OCI-LY1 (cell line): ENCODE results near the gene HERC6.

Experiments used
- H2AFZ ChIP-seq: fragments of 200-600 bp; sonication (generic), shearing (Covaris generic); 2 replicates; pipeline ENCODE4 v1.6.0; 2014; ENCODE audit warnings: antibody characterized with exemption, mild to moderate bottlenecking, low read length
- H3F3A ChIP-seq: fragments of 200-600 bp; sonication (generic), shearing (Covaris generic); 2 replicates; pipeline ENCODE4 v1.6.0; 2014; ENCODE audit warnings: mild to moderate bottlenecking, antibody characterized with exemption, low read length, moderate library complexity; ENCODE audit not compliant: insufficient read depth
- H3K27ac ChIP-seq: fragments of 200-600 bp; sonication (generic); 2 replicates; pipeline ENCODE4 v1.5.1; 2014; ENCODE audit warnings: low read length, mixed run types, mild to moderate bottlenecking, low read depth; ENCODE audit not compliant: poor library complexity, severe bottlenecking
- H3K27me3 ChIP-seq: fragments of 200-600 bp; sonication (generic); 2 replicates; pipeline ENCODE4 v1.6.0; 2014; ENCODE audit warnings: antibody characterized with exemption, mild to moderate bottlenecking, low read length, moderate library complexity; ENCODE audit not compliant: insufficient read depth
- H3K36me3 ChIP-seq: fragments of 200-600 bp; sonication (generic); 2 replicates; pipeline ENCODE4 v1.6.1; 2014; ENCODE audit warnings: mild to moderate bottlenecking, antibody characterized with exemption, low read length, moderate library complexity, mixed read lengths; ENCODE audit not compliant: insufficient read depth
- H3K4me1 ChIP-seq: fragments of 200-600 bp; sonication (generic); 2 replicates; pipeline ENCODE4 v1.5.1; 2014; ENCODE audit warnings: mild to moderate bottlenecking, low read length, moderate library complexity; ENCODE audit not compliant: insufficient read depth, severe bottlenecking
- H3K4me2 ChIP-seq: fragments of 200-600 bp; sonication (generic), shearing (Covaris generic); 2 replicates; pipeline ENCODE4 v1.6.1; 2014; ENCODE audit warnings: low read length
- H3K4me3 ChIP-seq: fragments of 200-600 bp; sonication (generic); 2 replicates; pipeline ENCODE4 v1.5.1; 2014; ENCODE audit warnings: low read length, low read depth, mild to moderate bottlenecking, mixed read lengths; ENCODE audit not compliant: poor library complexity, severe bottlenecking
- H3K79me2 ChIP-seq: fragments of 200-600 bp; shearing (Covaris generic); 2 replicates; pipeline ENCODE4 v1.6.1; 2016; ENCODE audit warnings: mixed run types, low read length, mixed read lengths; ENCODE audit not compliant: insufficient read depth
- H3K9ac ChIP-seq: fragments of 200-600 bp; sonication (generic), shearing (Covaris generic); 2 replicates; pipeline ENCODE4 v1.6.1; 2014; ENCODE audit warnings: mild to moderate bottlenecking, low read length, mixed read lengths
- H3K9me2 ChIP-seq: fragments of 200-600 bp; sonication (generic), shearing (Covaris generic); 2 replicates; pipeline ENCODE4 v1.6.1; 2014; ENCODE audit warnings: low read depth, mild to moderate bottlenecking, low read length, mixed read lengths
- H3K9me3 ChIP-seq: fragments of 200-600 bp; shearing (Covaris generic); 2 replicates; pipeline ENCODE4 v1.6.1; 2014; ENCODE audit warnings: low read length, mixed read lengths
- H4K20me1 ChIP-seq: fragments of 200-600 bp; sonication (generic), shearing (Covaris generic); 2 replicates; pipeline ENCODE4 v1.6.0; 2016; ENCODE audit warnings: mild to moderate bottlenecking, low read length; ENCODE audit not compliant: insufficient read depth
- CTCF ChIP-seq: fragments of 200-600 bp; sonication (generic), shearing (Covaris generic); IDR thresholded peaks from 2 replicates; pipeline ENCODE4 v1.5.1; 2017; ENCODE audit warnings: mild to moderate bottlenecking, antibody characterized with exemption, low read length, moderate library complexity, mixed read lengths
- EZH2 ChIP-seq: fragments of 200-600 bp; sonication (generic), shearing (Covaris generic); IDR thresholded peaks from 2 replicates; pipeline ENCODE4 v1.8.0; 2017; ENCODE audit warnings: borderline replicate concordance, mixed run types, mild to moderate bottlenecking, antibody characterized with exemption, low read length, moderate library complexity, mixed read lengths

The HERC6 gene

GRCh38 chr4:88411491-88412096 is 32.9 kb downstream of the HERC6 start:
- Histone ChIP-seq H3K27me3 (no peaks in the 10 kb centered on the region), H4K20me1 (no peaks in the 10 kb centered on the region), H3K4me2 (no peak overlapping the region), H3K79me2 (no peaks in the 10 kb centered on the region), H3F3A (no peaks in the 10 kb centered on the region), H3K9me3 (no peaks in the 10 kb centered on the region), H3K9me2 (no peaks in the 10 kb centered on the region), H3K27ac (no peak overlapping the region), H3K4me3 (no peak overlapping the region), H3K4me1 (no peaks in the 10 kb centered on the region), H2AFZ (no peak overlapping the region), H3K36me3 (no peaks in the 10 kb centered on the region), H3K9ac (no peak overlapping the region)
- TF ChIP-seq EZH2 (no peak), CTCF (no peak)

DNA sequence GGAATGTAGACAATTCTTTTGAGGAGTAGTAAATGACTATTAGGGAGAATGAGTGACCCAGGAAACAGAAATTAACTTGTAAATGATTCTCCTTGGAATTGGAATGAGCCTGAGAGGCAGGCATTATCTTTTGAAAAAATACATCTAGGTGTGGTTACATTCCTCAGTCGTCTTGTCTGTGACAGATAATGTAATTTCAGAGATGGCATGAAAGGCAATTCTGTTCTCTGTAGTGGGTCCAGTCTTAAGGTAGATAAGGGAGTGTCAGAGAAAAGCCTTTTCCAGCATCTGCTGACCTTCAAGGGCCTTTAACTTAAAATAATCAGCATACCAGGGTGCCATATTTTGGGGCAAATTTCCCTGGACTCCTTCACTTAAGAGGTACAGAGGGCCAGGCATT is 35.1 kb downstream of the HERC6 start:
- Histone ChIP-seq H3K4me1 (no peaks in the 10 kb centered on the region), H3K79me2 (no peaks in the 10 kb centered on the region), H3K27ac (no peak overlapping the region), H3K36me3 (no peaks in the 10 kb centered on the region), H3K9me2 (no peaks in the 10 kb centered on the region), H4K20me1 (no peaks in the 10 kb centered on the region), H3K27me3 (no peaks in the 10 kb centered on the region), H3K4me2 (no peak overlapping the region), H3K9me3 (no peaks in the 10 kb centered on the region), H3F3A (no peaks in the 10 kb centered on the region), H3K4me3 (no peak overlapping the region), H2AFZ (no peak overlapping the region), H3K9ac (no peak overlapping the region)
- no peak for TF ChIP-seq CTCF
- no peak for TF ChIP-seq EZH2

DNA sequence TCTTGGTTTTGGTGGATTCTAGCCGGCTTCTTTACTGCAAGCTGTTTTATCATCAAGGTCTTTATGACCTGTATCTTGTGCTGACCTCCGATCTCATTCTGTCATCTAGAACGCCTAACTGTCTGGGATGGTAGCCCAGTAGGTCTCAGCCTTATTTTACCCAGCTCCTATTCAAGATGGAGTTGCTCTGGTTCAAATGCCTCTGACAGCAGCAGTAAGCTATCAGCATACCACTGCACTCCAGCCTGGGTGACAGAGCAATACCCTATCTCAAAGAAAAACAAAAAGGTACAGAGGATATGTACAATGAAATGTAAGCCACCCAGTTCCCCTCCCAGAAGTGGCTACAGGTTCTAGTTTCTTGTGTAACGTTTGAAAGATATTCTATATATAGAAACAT is 36.1 kb downstream of the HERC6 start:
- no peaks in the 10 kb centered on the region for H3K36me3 ChIP-seq
- H3K4me1 ChIP-seq = no peaks in the 10 kb centered on the region
- H3K9ac ChIP-seq = no peak overlapping the region
- no peak overlapping the region for H3K4me3 ChIP-seq
- H3K27me3 ChIP-seq = no peaks in the 10 kb centered on the region
- H3K9me2 ChIP-seq = no peaks in the 10 kb centered on the region
- H4K20me1 ChIP-seq = no peaks in the 10 kb centered on the region
- no peaks in the 10 kb centered on the region for H3K9me3 ChIP-seq
- no peaks in the 10 kb centered on the region for H3F3A ChIP-seq
- H3K27ac ChIP-seq = no peak overlapping the region
- no peak overlapping the region for H3K4me2 ChIP-seq
- H2AFZ ChIP-seq = no peak overlapping the region
- H3K79me2 ChIP-seq = no peaks in the 10 kb centered on the region
- TF ChIP-seq EZH2 = no peak
- TF ChIP-seq CTCF = no peak
